SU-DHL-6 (cell line): ENCODE data around the gene DAP3.
"Not testable (repeated sequence)": the region's sequence is repeated elsewhere in the genome, so short reads cannot be mapped to it uniquely, and the experiment has no call there.

ENCODE experiments used
- H2AFZ ChIP-seq: fragments of 200-600 bp; sonication (generic); 2 replicates; pipeline ENCODE4 v1.6.1; 2014; ENCODE audit warnings: low read depth, mild to moderate bottlenecking, moderate library complexity, mixed read lengths, antibody characterized with exemption, low read length; ENCODE audit not compliant: severe bottlenecking
- H3F3A ChIP-seq: fragments of 200-600 bp; shearing (Covaris generic); 2 replicates; pipeline ENCODE4 v1.6.0; 2016; ENCODE audit warnings: antibody characterized with exemption, mild to moderate bottlenecking; ENCODE audit not compliant: insufficient read depth
- H3K27ac ChIP-seq: fragments of 200-600 bp; sonication (generic); 2 replicates; pipeline ENCODE4 v1.5.1; 2016; ENCODE audit warnings: low read depth, mild to moderate bottlenecking, low read length, moderate library complexity, mixed read lengths
- H3K27me3 ChIP-seq: fragments of 200-600 bp; sonication (generic), shearing (Covaris generic); 2 replicates; pipeline ENCODE4 v1.6.0; 2014; ENCODE audit warnings: mild to moderate bottlenecking, low read length
- H3K36me3 ChIP-seq: fragments of 200-600 bp; sonication (generic); 2 replicates; pipeline ENCODE4 v1.6.1; 2014; ENCODE audit warnings: mild to moderate bottlenecking, low read length, mixed read lengths
- H3K4me2 ChIP-seq: fragments of 300-600, 200-600 bp; shearing (Covaris generic), sonication (generic); 2 replicates; pipeline ENCODE4 v1.6.0; 2014; ENCODE audit warnings: low read length, low read depth, mild to moderate bottlenecking; ENCODE audit not compliant: poor library complexity, severe bottlenecking
- H3K4me3 ChIP-seq: fragments of 200-600 bp; sonication (generic); 2 replicates; pipeline ENCODE4 v1.5.1; 2014; ENCODE audit warnings: antibody characterized with exemption, low read length, mild to moderate bottlenecking, mixed read lengths; ENCODE audit not compliant: insufficient read depth, poor library complexity, severe bottlenecking
- H3K79me2 ChIP-seq: fragments of 200-600 bp; sonication (generic); 2 replicates; pipeline ENCODE4 v1.6.1; 2014; ENCODE audit warnings: mild to moderate bottlenecking, low read length, moderate library complexity; ENCODE audit not compliant: insufficient read depth
- H3K9ac ChIP-seq: fragments of 200-600 bp; sonication (generic); 2 replicates; pipeline ENCODE4 v1.7.0; 2014; ENCODE audit warnings: mild to moderate bottlenecking, low read length
- H3K9me2 ChIP-seq: fragments of 200-600 bp; sonication (generic); replicated peaks from 2 replicates; pipeline ENCODE4 v1.6.1; 2014; ENCODE audit warnings: low read length; ENCODE audit not compliant: insufficient read depth
- H3K9me3 ChIP-seq: fragments of 200-600 bp; sonication (generic); 2 replicates; pipeline ENCODE4 v1.6.1; 2014; ENCODE audit warnings: low read length, mixed read lengths; ENCODE audit not compliant: insufficient read depth
- H4K20me1 ChIP-seq: fragments of 200-600 bp; sonication (generic); 2 replicates; pipeline ENCODE4 v1.6.1; 2014; ENCODE audit warnings: low read depth, mild to moderate bottlenecking, antibody characterized with exemption, low read length, moderate library complexity, mixed read lengths
- CTCF ChIP-seq: fragments of 200-600 bp; sonication (generic); IDR thresholded peaks from one replicate; pipeline ENCODE4 v1.5.1; 2017; ENCODE audit warnings: antibody characterized with exemption, mild to moderate bottlenecking, low read length, moderate library complexity; ENCODE audit not compliant: insufficient read depth, poor library complexity, severe bottlenecking
- EZH2phosphoT487 ChIP-seq: fragments of 200-600 bp; sonication (generic), shearing (Covaris generic); conservative IDR thresholded peaks from 2 replicates; pipeline ENCODE4 v1.6.1; 2018; ENCODE audit warnings: mild to moderate bottlenecking, antibody characterized with exemption, low read length, moderate library complexity, mixed read lengths

Gene DAP3

GRCh38 chr1:155713075-155713474 lies 24.2 kb downstream of the DAP3 start:
- peaks cover 10% of the 10 kb centered on the region for H3K36me3 ChIP-seq
- H3K27me3 ChIP-seq = no peaks in the 10 kb centered on the region
- TF ChIP-seq EZH2phosphoT487 (no peak), CTCF (no peak)
- no peak overlapping the region for H3K27ac ChIP-seq
- no peaks in the 10 kb centered on the region for H3K9me2 ChIP-seq
- no peak overlapping the region for H3K4me2 ChIP-seq
- no peak overlapping the region for H2AFZ ChIP-seq
- no peak overlapping the region for H3K4me3 ChIP-seq
- H3K79me2 ChIP-seq = peaks cover 26% of the 10 kb centered on the region
- peaks cover 5% of the 10 kb centered on the region; the same call in 1 of the 2 replicates for H4K20me1 ChIP-seq
- H3F3A ChIP-seq = no peaks in the 10 kb centered on the region
- H3K9me3 ChIP-seq = no peaks in the 10 kb centered on the region
- no peak overlapping the region for H3K9ac ChIP-seq

GRCh38 chr1:155715056-155715455 lies 26.2 kb downstream of the DAP3 start:
- not testable (repeated sequence) for H3K9me2 ChIP-seq, H3K27me3 ChIP-seq, H3F3A ChIP-seq, H3K4me2 ChIP-seq, H3K9ac ChIP-seq, H3K27ac ChIP-seq, H4K20me1 ChIP-seq, H2AFZ ChIP-seq, H3K36me3 ChIP-seq, H3K4me3 ChIP-seq, H3K9me3 ChIP-seq, H3K79me2 ChIP-seq

GRCh38 chr1:155715777-155716176 lies 26.9 kb downstream of the DAP3 start:
- Histone ChIP-seq H3K4me3 (no peak overlapping the region), H3K9me2 (no peaks in the 10 kb centered on the region), H3K4me2 (no peak overlapping the region), H3K36me3 (0 out of 2 replicates have a peak, but pooled peaks cover 3% of the 10 kb centered on the region), H3K27ac (no peak overlapping the region), H3K9me3 (no peaks in the 10 kb centered on the region), H3K27me3 (no peaks in the 10 kb centered on the region), H3K9ac (no peak overlapping the region), H3K79me2 (peaks cover 8% of the 10 kb centered on the region; the same call in 1 of the 2 replicates), H2AFZ (no peak overlapping the region), H4K20me1 (peaks cover 5% of the 10 kb centered on the region; the same call in 1 of the 2 replicates), H3F3A (no peaks in the 10 kb centered on the region)
- no peak for TF ChIP-seq EZH2phosphoT487
- TF ChIP-seq CTCF = no peak

- Histone ChIP-seq H3K9me3 (no peaks in the 10 kb centered on the region), H3K9me2 (no peaks in the 10 kb centered on the region), H4K20me1 (peaks cover 5% of the 10 kb centered on the region; the same call in 1 of the 2 replicates), H3K4me2 (no peak overlapping the region), H3K79me2 (peaks cover 8% of the 10 kb centered on the region; the same call in 1 of the 2 replicates), H3K27me3 (no peaks in the 10 kb centered on the region), H3K9ac (no peak overlapping the region), H2AFZ (no peak overlapping the region), H3K36me3 (peaks cover 11% of the 10 kb centered on the region; the same call in 1 of the 2 replicates), H3K27ac (no peak overlapping the region), H3F3A (no peaks in the 10 kb centered on the region), H3K4me3 (no peak overlapping the region)
- TF ChIP-seq EZH2phosphoT487 (no peak), CTCF (no peak)
Measured at GRCh38 chr1:155717041-155717440, 28.1 kb downstream of the DAP3 start.

GRCh38 chr1:155718524-155719115 lies 29.7 kb downstream of the DAP3 start:
- not testable (repeated sequence) for H3K27me3 ChIP-seq, H3K4me3 ChIP-seq, H3K9ac ChIP-seq, H3K4me2 ChIP-seq, H3K79me2 ChIP-seq, H2AFZ ChIP-seq, H3K27ac ChIP-seq, H3K9me3 ChIP-seq, H4K20me1 ChIP-seq, H3K9me2 ChIP-seq, H3F3A ChIP-seq
- H3K36me3 ChIP-seq = peaks cover 11% of the 10 kb centered on the region; the same call in 1 of the 2 replicates
